Stomach (tissue), 9 donors: ENCODE results near the gene OGN. TPM values are rescaled to one million over a fixed set of nuclear protein-coding genes. Genes with fewer than 3 reads are reported as not detected.

Experiments
- DNase-seq, 2 donors: peaks; one replicate each; pipeline versions ENCODE4 v3.0.0 to v3.0.0-alpha.2; 2013 to 2019
- H3K27ac ChIP-seq, 5 donors: fragments of 200-600 bp in 4 of 5; sonication (generic) in 4 of 5; one replicate each; pipeline ENCODE4 v1.5.1; 2013 to 2019; ENCODE audit warnings: mild to moderate bottlenecking in 1 of 5, moderate library complexity in 1 of 5
- H3K27me3 ChIP-seq, 3 donors: fragments of 200-600 bp; sonication (generic); one replicate each; pipeline ENCODE4 v1.5.1; 2017 to 2019; ENCODE audit warnings: mixed run types in 1 of 3
- H3K36me3 ChIP-seq, 4 donors: fragments of 200-600 bp; sonication (generic); 1 replicate in 3 of 4; 2 replicates in 1 of 4; pipeline ENCODE4 v1.5.1; 2016 to 2019
- H3K4me1 ChIP-seq, 4 donors: fragments of 200-600 bp; sonication (generic); one replicate each; pipeline ENCODE4 v1.5.1; 2016 to 2019
- H3K4me3 ChIP-seq, 4 donors: fragments of 200-600 bp; sonication (generic) in 3 of 4; one replicate each; pipeline ENCODE4 v1.5.1; 2016 to 2019; ENCODE audit warnings: mild to moderate bottlenecking in 1 of 4
- H3K9me3 ChIP-seq, 4 donors: fragments of 200-600 bp; sonication (generic); one replicate each; pipeline ENCODE4 v1.5.1; 2016 to 2019
- CTCF ChIP-seq, 7 experiments: fragments of 450-650 bp in 4 of 7; fragments of 200-600 bp in 3 of 7; sonication (generic) in 3 of 7; IDR thresholded peaks; one replicate each; pipeline ENCODE4 v1.5.1; 2016 to 2019; ENCODE audit warnings: antibody characterized with exemption in 7 of 7, control low read depth in 2 of 7, mild to moderate bottlenecking in 1 of 7
- EP300 ChIP-seq: sonication (generic); formaldehyde crosslinking; IDR thresholded peaks from one replicate; pipeline ENCODE4 v1.6.1; 2017; ENCODE audit warnings: antibody characterized with exemption
- POLR2A ChIP-seq, 4 donors: fragments of 450-650 bp; IDR thresholded peaks; one replicate each; pipeline ENCODE4 v1.6.1; 2016; ENCODE audit warnings: antibody characterized with exemption in 4 of 4, control low read depth in 2 of 4, mild to moderate bottlenecking in 1 of 4, moderate library complexity in 1 of 4
- POLR2AphosphoS5 ChIP-seq, 3 donors: sonication (generic); formaldehyde crosslinking; IDR thresholded peaks; one replicate each; pipeline ENCODE4 v1.6.1; 2016; ENCODE audit warnings: antibody characterized with exemption in 3 of 3
- WGBS, 5 donors: extraction: QIAGEN DNeasy Blood & Tissue Kit in 3 of 5; methylation state at CpG; one replicate each; pipeline versions ENCODE4 v1.1.5 to v1.1.7; 2013 to 2018; 5-methylcytosine and 5-hydroxymethylcytosine counted together
- intact Hi-C: fragments of 100-400 bp; cut with DNase I; formaldehyde crosslinking; loops from one replicate; pipeline ENCODE4 v1.15.1; 2023; ENCODE audit warnings: low total_unique reads
- polyA plus RNA-seq, 3 donors: library from polyadenylated mRNA; stranded (reverse); fragments of 200-250 nt; gene quantifications; one replicate each; pipeline ENCODE4 v1.2.3, GENCODE V29; 2013
- total RNA-seq, 5 donors: library from RNA; depleted of rRNA; stranded (reverse); fragments of >200 nt; gene quantifications; one replicate each; pipeline versions ENCODE4 v1.1.0 to v1.2.3, GENCODE V29; 2014 to 2016
- donor health status: healthy with polysubstance abuse.
- donor health status: Bipolar disorder and iron deficiency.
- donor health status: healthy.

Gene OGN
- total and polyA plus RNA-seq, 8 donors = 0.87 to 138 (median 7.4) TPM

- Histone ChIP-seq H3K4me3 (no peak overlapping the region), H3K4me1 (no peaks in the 10 kb centered on the region), H3K27ac (peak overlapping the region in 1 of 5 donors; percentile 7), H3K27me3 (no peaks in the 10 kb centered on the region), H3K9me3 (no peaks in the 10 kb centered on the region), H3K36me3 (no peaks in the 10 kb centered on the region)
- intact Hi-C loops = no loop called here
- TF ChIP-seq POLR2A (IDR thresholded peaks at IDR 0.05) = no peak
- TF ChIP-seq CTCF (IDR thresholded peaks at IDR 0.05) = no peak
- TF ChIP-seq EP300 = no peak
- no peak for TF ChIP-seq POLR2AphosphoS5 (IDR thresholded peaks at IDR 0.05)
- DNase-seq = no peak
- 61 to 72% (median 68%) methylated on average over 6 of the region's 6 CpGs for WGBS, 5 donors
Observed at GRCh38 chr9:92385477-92385876, 18.9 kb downstream of the OGN start.

- DNase-seq = peak in 1 of 2 donors; percentile 52
- 67 to 90% (median 79%) methylated on average over 3 of the region's 3 CpGs for WGBS, 5 donors
Observed at GRCh38 chr9:92385001-92385400, 19.4 kb downstream of the OGN start.

GRCh38 chr9:92384375-92384774 lies 20.0 kb downstream of the OGN start:
- intact Hi-C loops = no loop called here
- no peak for TF ChIP-seq EP300
- no peak for TF ChIP-seq CTCF (IDR thresholded peaks at IDR 0.05)
- TF ChIP-seq POLR2AphosphoS5 (IDR thresholded peaks at IDR 0.05) = no peak
- no peak for TF ChIP-seq POLR2A (IDR thresholded peaks at IDR 0.05)
- WGBS, 5 donors = 68 to 78% (median 72%) methylated on average over 1 of the region's 1 CpG
- H3K4me1 ChIP-seq = no peaks in the 10 kb centered on the region
- DNase-seq = no peak
- H3K27ac ChIP-seq = no peak overlapping the region
- H3K4me3 ChIP-seq = no peak overlapping the region
- H3K36me3 ChIP-seq = no peaks in the 10 kb centered on the region
- H3K9me3 ChIP-seq = no peaks in the 10 kb centered on the region
- H3K27me3 ChIP-seq = no peaks in the 10 kb centered on the region

More at GRCh38 chr9:92385001-92385400, 19.4 kb downstream of the OGN start:
- Histone ChIP-seq H3K36me3 (no peaks in the 10 kb centered on the region), H3K4me3 (no peak overlapping the region), H3K4me1 (no peaks in the 10 kb centered on the region), H3K27me3 (no peaks in the 10 kb centered on the region), H3K27ac (peak overlapping the region in 1 of 5 donors; percentile 7), H3K9me3 (no peaks in the 10 kb centered on the region)
- intact Hi-C loops = no loop called here
- TF ChIP-seq POLR2A (IDR thresholded peaks at IDR 0.05) (no peak), EP300 (no peak), POLR2AphosphoS5 (IDR thresholded peaks at IDR 0.05) (no peak), CTCF (IDR thresholded peaks at IDR 0.05) (no peak)

GRCh38 chr9:92381775-92382174 lies 22.6 kb downstream of the OGN start:
- DNase-seq = no peak
- WGBS, 5 donors = 87 to 93% (median 91%) methylated on average over 2 of the region's 2 CpGs
- intact Hi-C loops = no loop called here

More at GRCh38 chr9:92381775-92382174, 22.6 kb downstream of the OGN start:
- no peaks in the 10 kb centered on the region for H3K36me3 ChIP-seq
- no peak overlapping the region for H3K4me3 ChIP-seq
- H3K27ac ChIP-seq = no peak overlapping the region
- no peaks in the 10 kb centered on the region for H3K9me3 ChIP-seq
- no peak for TF ChIP-seq CTCF (IDR thresholded peaks at IDR 0.05)
- no peak for TF ChIP-seq EP300
- TF ChIP-seq POLR2AphosphoS5 (IDR thresholded peaks at IDR 0.05) = no peak
- no peak for TF ChIP-seq POLR2A (IDR thresholded peaks at IDR 0.05)
- no peaks in the 10 kb centered on the region for H3K4me1 ChIP-seq
- H3K27me3 ChIP-seq = no peaks in the 10 kb centered on the region
